Keratinocyte (primary cell): Measurements from ENCODE around the gene SNX12. TPM values are rescaled to one million over a fixed set of nuclear protein-coding genes. Genes with fewer than 3 reads are reported as not detected.

Experiments used
- DNase-seq: peaks from one replicate; pipeline ENCODE4 v3.0.0-alpha.2; 2011; ENCODE audit warnings: low read depth, missing footprints, low spot score
- FAIRE-seq: peaks from 2 replicates; lab custom pipeline; 2011; peaks lifted over from hg19 to GRCh38; lab: Jason Lieb, UNC
- H2AFZ ChIP-seq: 2 replicates; pipeline ENCODE4 v1.6.0; 2012; ENCODE audit warnings: low read length, control low read depth, inconsistent platforms; ENCODE audit not compliant: control insufficient read depth
- H3K27ac ChIP-seq: 2 replicates; pipeline ENCODE4 v1.5.1; 2011; ENCODE audit warnings: low read length; ENCODE audit not compliant: control insufficient read depth, insufficient read depth
- H3K27me3 ChIP-seq: 3 replicates; pipeline ENCODE4 v1.6.0; 2011; ENCODE audit warnings: low read length; ENCODE audit not compliant: control insufficient read depth, insufficient read depth; ENCODE audit errors: extremely low read depth
- H3K36me3 ChIP-seq, 2 experiments: 2 replicates in 1 of 2; 3 replicates in 1 of 2; pipeline ENCODE4 v1.5.1; 2011; ENCODE audit warnings: low read length in 2 of 2, mild to moderate bottlenecking in 1 of 2; ENCODE audit not compliant: control insufficient read depth in 2 of 2, insufficient read depth in 2 of 2; ENCODE audit errors: extremely low read depth in 1 of 2
- H3K4me1 ChIP-seq: 3 replicates; pipeline ENCODE4 v1.5.1; 2011; ENCODE audit warnings: low read length; ENCODE audit not compliant: control insufficient read depth, insufficient read depth; ENCODE audit errors: extremely low read depth
- H3K4me2 ChIP-seq: 3 replicates; pipeline ENCODE4 v1.6.0; 2011; ENCODE audit warnings: low read depth, low read length; ENCODE audit not compliant: control insufficient read depth, insufficient read depth; ENCODE audit errors: extremely low read depth
- H3K4me3 ChIP-seq, 3 experiments: fragments of 200-600 bp in 1 of 3; sonication (generic) in 1 of 3; 2 replicates in 2 of 3; 3 replicates in 1 of 3; pipeline ENCODE4 v1.5.1; 2011 to 2016; ENCODE audit warnings: low read length in 3 of 3, mild to moderate bottlenecking in 3 of 3, control low read depth in 2 of 3, inconsistent platforms in 1 of 3, low read depth in 1 of 3, mixed read lengths in 1 of 3, mixed run types in 1 of 3, moderate library complexity in 1 of 3; ENCODE audit not compliant: control insufficient read depth in 2 of 3, insufficient read depth in 2 of 3; ENCODE audit errors: extremely low read depth in 1 of 3
- H3K79me2 ChIP-seq: 2 replicates; pipeline ENCODE4 v1.6.0; 2012; ENCODE audit warnings: low read length; ENCODE audit not compliant: control insufficient read depth, insufficient read depth
- H3K9ac ChIP-seq: 3 replicates; pipeline ENCODE4 v1.6.0; 2011; ENCODE audit warnings: low read length; ENCODE audit not compliant: control insufficient read depth, insufficient read depth; ENCODE audit errors: extremely low read depth
- H3K9me1 ChIP-seq: 3 replicates; pipeline ENCODE4 v1.6.0; 2011; ENCODE audit warnings: low read length; ENCODE audit not compliant: control insufficient read depth, insufficient read depth; ENCODE audit errors: extremely low read depth
- H3K9me3 ChIP-seq: 2 replicates; pipeline ENCODE4 v1.5.1; 2012; ENCODE audit warnings: low read depth, low read length; ENCODE audit not compliant: control insufficient read depth
- H4K20me1 ChIP-seq: 3 replicates; pipeline ENCODE4 v1.6.0; 2011; ENCODE audit warnings: low read length; ENCODE audit not compliant: control insufficient read depth, insufficient read depth; ENCODE audit errors: extremely low read depth
- CTCF ChIP-seq, 3 experiments: IDR thresholded peaks in 1 of 3; conservative IDR thresholded peaks in 1 of 3; optimal IDR thresholded peaks in 1 of 3; 2 replicates in 2 of 3; 3 replicates in 1 of 3; pipeline versions ENCODE3 to v1.5.1; 2011; ENCODE audit warnings: low read length in 3 of 3, mild to moderate bottlenecking in 3 of 3, moderate library complexity in 2 of 3, control low read depth in 1 of 3, inconsistent platforms in 1 of 3; ENCODE audit not compliant: insufficient read depth in 2 of 3; ENCODE audit errors: extremely low read depth in 1 of 3
- EZH2 ChIP-seq: IDR thresholded peaks from one replicate; pipeline ENCODE4 v1.6.1; 2012; ENCODE audit warnings: inconsistent platforms, mild to moderate bottlenecking, low read length, moderate library complexity
- dilution Hi-C: fragments of 300-500 bp; cut with MboI; formaldehyde crosslinking; loops from one replicate; pipeline ENCODE4 v1.7.0; 2020; ENCODE audit warnings: low sequenced_read_pairs; ENCODE audit not compliant: extremely low pct_ligation_motif_present
- polyA plus RNA-seq, 5 experiments: library from polyadenylated mRNA; depleted of rRNA in 3 of 5; stranded (reverse) in 3 of 5; stranded (forward) in 1 of 5; unstranded in 1 of 5; fragments of >200 nt; gene quantifications; 1 replicate in 1 of 5; 2 replicates in 3 of 5; 3 replicates in 1 of 5; pipeline versions ENCODE4 v1.2.1 to v1.2.3, GENCODE V29; 2011 to 2012; ENCODE audit warnings: missing spikeins in 2 of 5, low read depth in 1 of 5, low replicate concordance in 1 of 5

SNX12 gene
- polyA plus RNA-seq, 1 donor (not counting 4 experiments of a cell fraction or from before 2014, with no cell fraction given) = 94.0 TPM

- Histone ChIP-seq H3K4me2 (no peak overlapping the region), H3K9me1 (no peaks in the 10 kb centered on the region), H3K27ac (no peak overlapping the region), H2AFZ (no peak overlapping the region), H4K20me1 (no peaks in the 10 kb centered on the region), H3K9me3 (no peaks in the 10 kb centered on the region), H3K36me3 (no peaks in the 10 kb centered on the region), H3K4me3 (no peak overlapping the region), H3K79me2 (no peaks in the 10 kb centered on the region), H3K9ac (no peak overlapping the region), H3K27me3 (no peaks in the 10 kb centered on the region), H3K4me1 (no peaks in the 10 kb centered on the region)
- DNase-seq = no peak
- FAIRE-seq = no peak
- no peak for TF ChIP-seq CTCF (optimal IDR thresholded peaks at IDR 0.05 in 1 of 3, IDR thresholded peaks at IDR 0.05 in 1 of 3, conservative IDR thresholded peaks at IDR 0.05 in 1 of 3; ENCODE audit: extremely low read depth in 1 of 3, insufficient read depth in 2 of 3, low read length in 3 of 3)
- no peak for TF ChIP-seq EZH2
- dilution Hi-C loops = no loop called here
Observed at GRCh38 chrX:71107245-71107644, 39.1 kb upstream of the SNX12 start.

GRCh38 chrX:71106427-71106826, 38.3 kb upstream of the SNX12 start, which contains the start of gene CXorf65:
CXorf65 (minus strand) TSS chrX:71106740; CDS start chrX:71106556, 184 bp downstream.
- no peak for TF ChIP-seq EZH2
- no peak for TF ChIP-seq CTCF (optimal IDR thresholded peaks at IDR 0.05 in 1 of 3, IDR thresholded peaks at IDR 0.05 in 1 of 3, conservative IDR thresholded peaks at IDR 0.05 in 1 of 3; ENCODE audit: extremely low read depth in 1 of 3, insufficient read depth in 2 of 3, low read length in 3 of 3)
- no peak within 1 kb of the TSS for H3K27ac ChIP-seq
- H4K20me1 ChIP-seq = no peaks in the 10 kb centered on the region
- H3K36me3 ChIP-seq = no peaks in the 10 kb centered on the region
- no peak within 1 kb of the TSS for H3K9ac ChIP-seq
- no peak within 1 kb of the TSS for H3K4me2 ChIP-seq
- no peaks in the 10 kb centered on the region for H3K27me3 ChIP-seq
- DNase-seq (no peak), FAIRE-seq (no peak)
- no peak within 1 kb of the TSS for H2AFZ ChIP-seq
- H3K4me3 ChIP-seq = no peak within 1 kb of the TSS
- H3K9me1 ChIP-seq = no peaks in the 10 kb centered on the region
- H3K4me1 ChIP-seq = no peaks in the 10 kb centered on the region
- H3K79me2 ChIP-seq = no peaks in the 10 kb centered on the region
- dilution Hi-C loops = no loop called here
- no peaks in the 10 kb centered on the region for H3K9me3 ChIP-seq
